Activated CD8-positive, alpha-beta T cell treated with anti-CD3 and anti-CD28 coated beads for 36 hours (primary cell): ENCODE data around the gene RAI1. TPM values are rescaled to one million over a fixed set of nuclear protein-coding genes. Genes with fewer than 3 reads are reported as not detected.

Source experiments
- ATAC-seq: fragments of 200-7000 bp; cut with Tn5 transposase; one replicate; pipeline ENCODE4 v1.10.0; 2021; ENCODE audit warnings: mild to moderate bottlenecking, moderate library complexity
- CTCF ChIA-PET: fragments of 350-600 bp; sonication (Branson Sonifier 250); formaldehyde crosslinking; loops from one replicate; lab custom pipeline; 2021; ENCODE audit warnings: antibody characterized with exemption; lab: Charles Lee
- POLR2A ChIA-PET: fragments of 350-600 bp; sonication (Branson Sonifier 250); formaldehyde crosslinking; loops from one replicate; lab custom pipeline; 2021; ENCODE audit warnings: antibody characterized with exemption; lab: Charles Lee
- DNase-seq: peaks from one replicate; pipeline ENCODE4 v3.0.0-alpha.2; 2020
- H3K27ac Mint-ChIP-seq: one replicate; pipeline ENCODE4 v1.8.0; 2021; ENCODE audit warnings: mild to moderate bottlenecking, mixed read lengths
- H3K27me3 Mint-ChIP-seq: one replicate; pipeline ENCODE4 v1.8.0; 2021; ENCODE audit warnings: mixed read lengths
- H3K36me3 Mint-ChIP-seq: one replicate; pipeline ENCODE4 v1.8.0; 2021; ENCODE audit warnings: low read depth, mixed read lengths
- H3K4me1 Mint-ChIP-seq: one replicate; pipeline ENCODE4 v1.8.0; 2021; ENCODE audit warnings: low read depth, mixed read lengths
- H3K4me3 Mint-ChIP-seq: one replicate; pipeline ENCODE4 v1.8.0; 2021; ENCODE audit warnings: mild to moderate bottlenecking, moderate library complexity, mixed read lengths
- H3K9me3 Mint-ChIP-seq: one replicate; pipeline ENCODE4 v1.8.0; 2021; ENCODE audit warnings: mixed read lengths
- CTCF ChIP-seq: fragments of 200-600 bp; IDR thresholded peaks from one replicate; pipeline ENCODE4 v1.8.0; 2022; ENCODE audit warnings: antibody characterized with exemption, mild to moderate bottlenecking
- intact Hi-C: fragments of 100-400 bp; cut with micrococcal nuclease; formaldehyde crosslinking; loops from one replicate; pipeline ENCODE4 v1.10.0; 2022
- total RNA-seq, 2 experiments: library from RNA; stranded (reverse); gene quantifications; one replicate each; pipeline ENCODE4 v1.2.3, GENCODE V29; 2021

RAI1 gene
- total RNA-seq, 2 experiments from 2014 or later, result 18.1 to 20.3 TPM

- Mint-ChIP-seq H3K27me3 (no peaks in the 10 kb centered on the region), H3K4me1 (peaks cover 30% of the 10 kb centered on the region), H3K36me3 (no peaks in the 10 kb centered on the region), H3K4me3 (no peak overlapping the region), H3K27ac (peak overlapping the region; percentile 25), H3K9me3 (no peaks in the 10 kb centered on the region)
- ATAC-seq, result peak; percentile 45
- ChIA-PET CTCF (interaction anchor here (1.1 kb wide), 1 partner anchor 9 kb away, joined by 3 read pairs; no protein-coding TSS in a partner anchor), POLR2A (interaction anchor here (1.0 to 1.5 kb wide), 3 partner anchors 11 to 84 kb away, joined by 3 read pairs; no protein-coding TSS in a partner anchor)
- TF ChIP-seq CTCF, result no peak
- no peak for DNase-seq
- intact Hi-C loops, result no loop called here
Measured at GRCh38 chr17:17766077-17766743, 85.0 kb downstream of the RAI1 start.

GRCh38 chr17:17766744-17767120, 85.5 kb downstream of the RAI1 start:
- POLR2A ChIA-PET, result interaction anchor here (1.0 to 1.5 kb wide), 3 partner anchors 11 to 84 kb away, joined by 3 read pairs; no protein-coding TSS in a partner anchor
- DNase-seq, result no peak
- H3K4me1 Mint-ChIP-seq, result peaks cover 31% of the 10 kb centered on the region
- no peaks in the 10 kb centered on the region for H3K9me3 Mint-ChIP-seq
- TF ChIP-seq CTCF, result no peak
- H3K27ac Mint-ChIP-seq, result peak overlapping the region; percentile 26
- H3K4me3 Mint-ChIP-seq, result no peak overlapping the region
- ATAC-seq, result no peak
- CTCF ChIA-PET, result interaction anchor here (1.1 kb wide), 1 partner anchor 10 kb away, joined by 3 read pairs; no protein-coding TSS in a partner anchor
- no peaks in the 10 kb centered on the region for H3K36me3 Mint-ChIP-seq
- intact Hi-C loops, result no loop called here
- H3K27me3 Mint-ChIP-seq, result no peaks in the 10 kb centered on the region

- Mint-ChIP-seq H3K27ac (no peak overlapping the region), H3K36me3 (no peaks in the 10 kb centered on the region), H3K9me3 (no peaks in the 10 kb centered on the region), H3K27me3 (no peaks in the 10 kb centered on the region), H3K4me1 (peaks cover 37% of the 10 kb centered on the region), H3K4me3 (no peak overlapping the region)
- POLR2A ChIA-PET, result interaction anchor here (1.4 kb wide), 1 partner anchor 85 kb away, joined by 3 read pairs; no protein-coding TSS in a partner anchor
- intact Hi-C loops, result no loop called here
- CTCF ChIA-PET, result no interaction called here
- TF ChIP-seq CTCF, result no peak
- DNase-seq, result no peak
- ATAC-seq, result no peak
Measured at GRCh38 chr17:17767154-17767869, 86.1 kb downstream of the RAI1 start.

- intact Hi-C loops, result no loop called here
- POLR2A ChIA-PET, result no interaction called here
- no peak for TF ChIP-seq CTCF
- ATAC-seq, result no peak
- Mint-ChIP-seq H3K4me3 (no peak overlapping the region), H3K27me3 (no peaks in the 10 kb centered on the region), H3K4me1 (peaks cover 40% of the 10 kb centered on the region), H3K36me3 (no peaks in the 10 kb centered on the region), H3K9me3 (no peaks in the 10 kb centered on the region), H3K27ac (no peak overlapping the region)
- no peak for DNase-seq
- CTCF ChIA-PET, result no interaction called here
Measured at GRCh38 chr17:17767887-17768418, 86.7 kb downstream of the RAI1 start.
